Activated CD4-positive, alpha-beta T cell treated with anti-CD3 and anti-CD28 coated beads for 4 hours (primary cell): Measurements from ENCODE around the gene RAB44.
A peak's percentile ranks its signal among the peaks of the same experiment; 100 is the strongest.
"Not testable (repeated sequence)": the region's sequence is repeated elsewhere in the genome, so short reads cannot be mapped to it uniquely, and the experiment has no call there.

Experiments used
- DNase-seq, 2 donors: peaks; one replicate each; pipeline ENCODE4 v3.0.0-alpha.2; 2020

Gene RAB44

DNA sequence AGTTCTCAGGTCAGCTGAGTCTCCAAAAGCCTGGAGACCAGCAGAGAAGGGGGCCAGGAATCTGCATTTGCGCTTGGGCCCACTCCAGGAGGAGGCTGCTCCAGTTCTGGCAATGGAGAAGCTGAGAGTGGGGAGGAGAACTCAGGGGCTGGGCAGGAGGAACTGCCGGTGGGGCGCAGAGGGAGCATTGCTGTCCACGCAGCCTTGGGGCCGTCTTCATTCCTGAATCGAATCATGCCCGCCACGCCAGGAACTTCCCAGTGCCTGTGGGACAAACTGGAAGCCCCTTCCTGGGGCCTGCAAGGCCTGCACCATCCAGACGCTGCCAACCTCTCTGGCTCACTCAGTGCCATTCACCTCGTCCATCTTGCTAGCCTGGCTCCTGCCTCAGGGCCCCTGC lies 16.9 kb downstream of the RAB44 start:
- DNase-seq = no peak

DNA sequence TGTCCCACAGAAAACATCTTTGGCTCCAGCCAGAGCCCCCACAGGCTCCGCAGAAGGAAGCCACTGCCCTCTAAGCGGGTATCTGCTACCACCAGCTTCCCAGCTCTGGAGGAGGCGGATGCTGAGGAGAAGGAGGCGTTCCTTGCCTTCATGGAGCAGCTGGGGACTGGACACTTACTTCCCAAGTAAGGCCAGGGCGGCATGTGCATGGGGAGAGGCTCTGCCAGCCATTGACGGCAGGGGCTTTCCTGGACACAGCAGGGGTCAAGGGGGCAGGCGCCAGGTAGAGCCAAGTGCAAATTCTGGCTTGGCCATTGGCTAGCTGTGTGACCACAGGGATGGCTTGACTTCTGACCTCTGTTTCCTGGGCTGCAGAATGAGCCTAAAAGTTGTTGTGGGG lies 17.8 kb downstream of the RAB44 start:
- DNase-seq = no peak

GRCh38 chr6:36716476-36717093 lies 19.0 kb downstream of the RAB44 start:
- no peak for DNase-seq

GRCh38 chr6:36717231-36717825 lies 19.7 kb downstream of the RAB44 start:
- no peak for DNase-seq

- DNase-seq = no peak
Observed at GRCh38 chr6:36717871-36718540, 20.4 kb downstream of the RAB44 start.

GRCh38 chr6:36718560-36718959 lies 20.9 kb downstream of the RAB44 start:
- no peak for DNase-seq

GRCh38 chr6:36719126-36719525 lies 21.5 kb downstream of the RAB44 start:
- DNase-seq = no peak

GRCh38 chr6:36720251-36721141 lies 22.9 kb downstream of the RAB44 start:
- DNase-seq = no peak

DNA sequence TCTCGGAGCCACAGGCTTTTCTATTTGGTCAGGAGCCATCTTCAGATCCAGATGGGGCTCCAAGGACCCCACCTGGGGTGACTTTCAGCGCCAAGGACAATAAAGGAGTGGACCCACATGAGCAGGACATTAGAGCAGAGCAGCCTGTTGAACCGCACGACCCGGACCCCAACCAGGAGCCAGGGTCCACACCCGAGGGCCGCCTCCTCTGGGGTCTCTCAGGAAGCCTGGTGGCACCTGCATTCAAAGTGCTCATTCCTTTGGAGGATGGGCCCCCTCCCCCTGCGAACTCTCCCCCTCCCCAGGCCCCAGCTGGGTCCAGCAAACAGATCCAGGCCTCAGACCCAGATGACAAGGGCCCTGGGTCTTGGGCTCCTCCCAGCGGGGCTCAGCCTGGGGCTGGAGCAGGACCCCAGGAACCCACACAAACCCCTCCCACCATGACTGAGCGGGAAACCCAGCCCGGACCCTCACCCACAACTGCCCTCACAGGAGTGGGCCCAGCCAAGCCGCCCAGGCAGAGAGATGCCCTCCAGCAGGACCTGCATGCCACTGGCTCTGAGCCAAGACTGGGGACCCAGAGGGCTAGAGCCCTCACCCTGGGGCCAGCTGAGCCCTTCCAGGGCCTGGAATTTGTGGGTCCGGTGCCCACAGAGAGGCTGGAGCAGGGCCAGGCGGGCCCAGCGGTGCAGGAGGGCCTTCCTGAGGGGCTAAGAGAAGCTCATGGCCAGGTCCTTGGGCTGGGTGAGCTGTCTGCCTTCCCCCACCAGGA lies 23.9 kb downstream of the RAB44 start:
- DNase-seq = no peak

GRCh38 chr6:36722365-36722764 lies 24.7 kb downstream of the RAB44 start:
- DNase-seq = no peak

DNA sequence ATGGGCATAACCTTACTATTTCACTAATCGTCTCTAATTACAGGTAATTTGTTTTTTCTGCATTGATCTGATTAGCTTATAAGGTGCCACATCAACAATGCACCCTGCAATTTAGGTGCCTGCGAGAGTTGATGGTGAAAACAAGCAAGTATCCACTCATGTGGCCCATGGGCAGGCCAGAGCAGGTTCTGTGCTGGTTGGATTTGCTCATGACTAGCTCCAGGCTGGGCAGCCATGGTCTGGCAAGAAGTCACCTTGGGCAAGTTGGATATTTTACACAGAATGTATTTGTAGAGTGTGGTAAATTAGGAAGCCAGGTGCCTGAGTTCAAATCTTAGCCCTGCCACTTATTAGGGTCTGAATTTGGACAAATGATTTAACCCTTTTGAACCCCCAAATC lies 25.3 kb downstream of the RAB44 start:
- DNase-seq = no peak

DNA sequence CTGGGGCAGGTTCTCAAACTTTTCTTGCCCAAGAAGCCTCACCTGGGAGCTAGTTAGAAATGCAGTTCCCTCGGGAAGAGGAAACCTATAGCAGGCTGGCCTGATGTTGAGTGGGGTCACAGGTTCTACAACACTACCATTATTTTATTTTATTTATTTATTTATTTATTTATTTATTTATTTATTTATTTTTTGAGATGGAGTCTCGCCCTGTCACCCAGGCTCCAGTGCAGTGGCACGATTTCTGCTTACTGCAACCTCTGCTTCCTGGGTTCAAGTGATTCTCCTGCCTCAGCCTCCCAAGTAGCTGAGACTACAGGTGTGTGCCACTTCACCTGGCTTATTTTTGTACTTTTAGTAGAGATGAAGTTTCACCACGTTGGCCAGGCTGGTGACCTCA lies 26.4 kb downstream of the RAB44 start:
- not testable (repeated sequence) for DNase-seq

DNA sequence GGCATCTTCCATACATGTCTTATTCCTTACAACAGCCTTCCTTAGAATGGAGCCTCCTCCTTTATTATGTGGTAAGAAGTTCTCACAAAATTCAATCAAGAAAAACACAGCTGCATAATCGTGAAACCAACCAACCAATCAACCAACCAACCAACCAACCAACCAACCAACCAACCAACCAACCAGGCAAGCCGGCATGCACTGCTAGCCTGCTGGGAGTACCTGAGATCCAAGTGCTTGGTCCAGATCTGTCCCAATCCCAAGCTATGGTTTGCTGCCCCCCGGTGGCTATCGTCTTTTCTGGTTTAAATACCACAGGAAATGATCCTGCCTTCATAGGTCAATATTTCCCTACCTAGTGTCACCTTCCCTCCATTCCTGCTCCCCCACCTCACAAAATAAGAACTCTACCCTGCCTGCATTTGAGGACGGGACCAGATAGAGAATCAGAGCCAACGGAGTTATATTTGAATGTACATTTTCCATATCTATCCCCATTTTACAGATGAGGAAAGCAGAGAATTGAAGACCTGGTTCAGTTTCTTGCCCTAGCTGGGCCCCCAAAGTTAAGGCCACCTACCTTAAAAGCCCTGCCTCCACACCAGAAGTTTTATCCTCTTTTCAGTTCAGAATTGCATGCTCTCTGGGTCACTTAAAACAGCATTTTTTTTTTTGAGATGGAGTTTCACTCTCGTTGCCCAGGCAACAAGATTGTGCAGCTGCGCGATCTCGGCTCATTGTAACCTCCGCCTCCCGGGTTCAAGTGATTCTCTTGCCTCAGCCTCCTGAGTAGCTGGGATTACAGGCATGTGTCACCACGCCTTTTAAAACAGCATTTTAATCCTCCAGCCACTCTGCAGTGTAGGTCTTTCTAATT lies 27.1 kb downstream of the RAB44 start:
- peak; percentile 32 to 49 for DNase-seq

DNA sequence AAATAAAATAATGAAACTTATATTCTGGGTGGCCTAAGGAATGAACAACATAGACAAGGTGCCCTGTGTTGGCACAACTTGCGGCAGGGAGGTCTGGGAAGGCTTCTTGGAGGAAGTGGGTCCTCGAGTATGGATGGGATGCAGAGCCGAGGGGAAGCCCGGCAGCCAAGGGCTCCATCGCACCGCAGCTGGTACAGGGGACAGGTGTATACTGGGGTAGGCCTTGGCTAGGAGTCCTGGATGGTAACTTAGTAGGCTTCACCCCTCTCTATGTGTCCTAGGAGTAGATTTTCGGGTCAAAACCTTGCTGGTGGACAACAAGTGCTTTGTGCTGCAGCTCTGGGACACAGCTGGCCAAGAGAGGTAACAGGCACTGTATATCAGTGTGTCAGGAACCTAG lies 28.0 kb downstream of the RAB44 start:
- DNase-seq = no peak

- DNase-seq = no peak
Observed at GRCh38 chr6:36727505-36728021, 29.9 kb downstream of the RAB44 start.

GRCh38 chr6:36728289-36729160 lies 30.9 kb downstream of the RAB44 start:
- no peak for DNase-seq

GRCh38 chr6:36729161-36729524 lies 31.5 kb downstream of the RAB44 start:
- no peak for DNase-seq

DNA sequence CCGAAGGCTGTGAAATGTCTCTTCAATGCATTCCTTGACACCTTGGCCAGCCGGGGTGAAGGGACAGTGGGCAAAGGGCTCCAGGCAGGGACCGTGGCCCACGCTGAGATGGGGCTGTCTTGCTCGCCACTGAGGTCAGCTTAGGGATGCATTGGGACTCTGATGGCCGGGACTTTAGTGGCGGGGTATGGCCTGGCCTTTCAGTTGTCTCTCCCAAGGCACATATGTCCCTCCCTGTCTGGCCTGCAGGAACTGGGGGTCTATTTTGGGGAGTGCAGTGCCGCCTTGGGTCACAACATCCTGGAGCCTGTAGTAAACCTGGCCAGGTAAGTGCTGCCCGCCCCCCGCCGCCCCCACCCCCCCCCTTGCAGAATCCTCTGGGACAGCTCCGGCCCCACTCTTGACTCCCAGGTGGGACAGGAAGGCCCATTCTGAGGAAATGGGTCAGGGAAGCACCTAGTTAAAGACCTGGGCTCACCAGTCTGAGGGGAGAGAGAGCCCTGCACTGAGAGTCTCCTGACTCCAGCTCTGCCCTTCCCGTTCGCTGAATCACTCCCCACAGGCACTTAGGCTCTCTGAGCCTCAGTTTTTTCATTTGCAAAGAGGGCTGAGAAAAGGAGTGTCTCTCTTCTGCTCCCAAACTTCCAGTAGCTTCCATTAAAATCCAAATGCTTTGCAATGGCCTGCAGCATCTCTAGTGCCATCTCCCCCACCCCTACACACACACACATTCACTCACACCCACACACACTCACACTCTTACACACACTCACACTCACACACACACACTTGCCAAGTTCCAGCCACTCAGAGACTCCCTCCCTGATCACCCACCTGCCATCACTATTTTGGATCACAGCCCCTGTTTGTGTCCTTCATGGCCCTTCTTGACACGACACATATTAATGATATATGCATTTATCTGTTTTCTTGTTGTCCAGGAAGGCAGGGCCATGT lies 33.1 kb downstream of the RAB44 start:
- DNase-seq = no peak

- DNase-seq = no peak
Observed at GRCh38 chr6:36731622-36732310, 34.1 kb downstream of the RAB44 start.
